NCI-H446 (cell line): ENCODE data around the gene XYLB.

Source experiments
- DNase-seq, 2 experiments: peaks; one replicate each; lab custom pipeline; 2025; lab: John Stamatoyannopoulos, UW

The XYLB gene

DNA sequence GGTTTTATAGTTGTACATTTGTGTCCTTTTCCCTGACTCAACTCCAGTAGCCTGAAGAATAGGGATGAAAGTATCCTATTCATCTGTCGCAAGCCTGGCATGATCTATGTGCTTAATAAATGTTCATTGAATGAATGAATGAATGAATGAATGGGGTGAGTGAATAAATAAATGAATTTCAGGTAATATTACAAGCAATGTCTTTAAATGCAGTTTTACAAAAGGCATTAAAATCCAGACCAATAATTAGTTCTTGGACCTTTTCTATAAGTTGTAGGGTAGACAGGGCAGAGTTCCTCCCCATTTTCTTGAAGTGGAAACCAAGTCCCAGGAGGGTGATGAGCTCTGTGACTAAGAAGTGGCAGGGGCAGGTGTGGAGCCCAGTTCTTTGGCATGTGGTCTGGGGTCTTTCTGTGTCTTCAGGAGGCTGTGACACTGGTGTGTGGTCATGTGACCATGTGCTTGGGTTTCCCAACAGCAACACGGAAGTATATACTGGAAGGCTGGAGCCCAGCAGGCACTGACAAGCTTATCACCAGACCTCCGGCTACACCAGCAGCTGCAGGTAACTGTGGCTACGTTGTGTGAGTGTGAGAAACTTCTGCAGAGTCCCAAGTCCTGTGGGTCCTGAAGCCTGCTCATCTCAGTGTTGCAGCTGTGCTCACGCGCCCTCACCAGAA is 18.3 kb downstream of the XYLB start:
- DNase-seq, result no peak

DNA sequence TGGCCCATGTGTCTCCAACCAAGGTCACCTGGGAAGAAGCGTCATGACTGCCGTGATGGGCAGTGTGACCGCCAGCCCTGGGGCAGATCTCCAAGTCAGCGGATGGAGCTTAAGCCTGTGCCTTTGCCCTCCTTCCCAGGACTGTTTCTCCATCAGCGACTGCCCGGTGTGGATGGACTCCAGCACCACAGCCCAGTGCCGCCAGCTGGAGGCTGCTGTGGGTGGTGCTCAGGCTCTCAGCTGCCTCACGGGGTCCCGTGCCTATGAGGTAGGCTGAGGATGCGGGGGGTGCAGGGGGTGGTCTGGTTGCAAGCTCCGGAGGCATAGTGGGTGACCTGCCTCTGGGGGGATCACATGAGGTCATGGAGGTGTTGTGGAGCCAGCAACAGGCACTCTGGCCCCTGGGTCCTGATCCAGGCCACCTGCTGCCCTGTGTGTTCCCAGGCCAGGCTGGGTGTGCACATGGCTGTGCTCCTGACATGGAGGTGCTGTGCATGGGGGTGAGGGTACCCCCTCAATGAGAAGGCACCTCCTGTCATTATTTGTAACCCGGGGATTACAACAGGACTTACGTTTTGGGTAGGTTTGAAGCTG is 19.0 kb downstream of the XYLB start:
- no peak for DNase-seq

DNA sequence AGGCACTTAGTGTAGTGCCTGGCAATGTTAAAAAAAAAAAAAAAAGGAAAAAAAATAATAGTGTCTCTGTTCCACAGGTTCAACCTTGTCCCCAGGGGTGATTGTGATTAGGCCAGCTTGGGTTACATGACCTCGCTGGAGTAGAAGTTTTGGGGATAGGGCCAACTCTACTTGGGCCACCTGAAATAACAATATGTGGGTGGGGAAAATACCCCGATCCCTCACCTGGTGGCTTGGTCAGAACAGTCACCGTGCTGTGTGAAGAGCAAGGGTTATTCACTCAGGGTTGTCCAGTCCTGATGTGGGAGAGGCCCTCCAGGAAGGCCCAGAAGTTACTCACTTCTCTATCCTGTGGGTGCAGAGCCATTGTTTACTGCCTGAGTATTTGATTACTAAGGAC is 19.5 kb downstream of the XYLB start:
- DNase-seq, result no peak

DNA sequence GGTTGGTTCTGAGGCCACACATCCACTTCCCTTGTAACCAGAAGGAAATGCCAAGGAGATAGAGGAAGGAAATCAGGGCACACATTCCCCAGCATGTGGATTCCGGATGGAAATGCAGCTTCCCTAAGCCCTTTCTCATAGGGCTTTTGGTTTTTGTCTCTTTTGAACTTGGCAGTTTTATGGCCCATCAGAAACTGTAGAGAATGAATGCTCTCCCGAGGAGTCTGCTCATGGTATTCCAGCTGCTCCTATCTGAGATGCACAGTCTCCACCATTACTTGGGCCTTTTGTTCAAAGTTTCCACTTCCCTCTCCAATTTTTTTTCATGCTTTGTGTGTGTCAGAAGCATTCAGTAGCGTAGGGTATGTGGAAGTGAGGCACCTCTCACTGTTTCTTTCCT is 21.2 kb downstream of the XYLB start:
- no peak for DNase-seq

DNA sequence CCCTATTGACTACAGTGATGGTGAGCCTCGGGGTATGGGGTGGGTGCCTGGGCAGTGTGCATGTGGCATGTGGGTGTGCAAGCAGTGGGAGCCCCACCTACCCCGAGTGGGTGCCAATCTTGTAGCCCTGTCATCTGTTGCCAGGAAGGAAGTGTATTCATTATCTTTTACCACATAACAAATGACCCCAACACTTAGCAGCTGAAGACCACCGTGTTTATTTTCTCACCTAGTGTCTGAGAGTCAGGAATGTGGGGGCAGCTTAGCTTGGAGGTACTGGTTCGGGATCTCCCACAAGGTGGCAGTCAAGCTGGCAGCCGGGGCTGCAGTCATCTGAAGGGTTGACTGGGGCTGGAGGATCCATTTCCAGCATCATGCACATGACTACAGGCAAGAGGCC is 21.7 kb downstream of the XYLB start:
- DNase-seq, result no peak

DNA sequence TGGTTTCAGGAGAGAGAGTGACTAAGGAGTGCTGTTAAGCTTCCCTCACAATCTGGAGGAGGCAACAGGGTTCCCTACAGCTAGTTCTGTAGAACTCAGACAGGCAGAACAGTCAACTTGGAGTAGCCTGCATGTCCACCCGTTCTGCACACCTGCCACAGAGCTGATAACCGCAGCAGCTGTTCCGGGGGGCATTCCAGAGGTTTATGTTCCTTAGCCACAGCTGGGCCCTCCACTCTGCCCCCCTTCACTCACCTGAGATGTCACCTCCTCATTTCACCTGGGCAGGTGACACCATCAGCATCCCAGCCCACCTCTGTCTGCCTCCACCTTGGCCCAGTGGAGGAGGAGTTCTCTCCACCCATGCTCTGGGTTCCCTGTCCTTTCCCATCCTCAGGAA is 22.6 kb downstream of the XYLB start:
- no peak for DNase-seq

DNA sequence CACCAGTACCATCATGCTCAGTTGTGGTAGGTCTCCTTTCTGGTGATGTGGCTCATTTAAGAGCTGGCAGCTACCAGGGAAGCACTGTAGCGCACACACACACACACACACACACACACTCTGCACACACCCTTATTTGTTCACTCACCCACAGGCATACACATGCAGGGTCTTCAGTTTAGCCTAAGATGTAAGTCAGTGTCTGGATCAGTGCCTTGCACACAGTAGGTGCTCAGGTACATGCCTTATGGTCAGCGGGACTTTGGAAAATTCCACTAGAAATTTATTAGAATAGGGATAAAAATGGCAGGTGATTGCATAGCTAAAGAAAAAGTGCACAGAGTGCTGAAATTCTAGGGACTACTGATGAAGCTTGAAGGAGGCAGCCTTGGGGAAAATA is 23.6 kb downstream of the XYLB start:
- DNase-seq, result no peak

DNA sequence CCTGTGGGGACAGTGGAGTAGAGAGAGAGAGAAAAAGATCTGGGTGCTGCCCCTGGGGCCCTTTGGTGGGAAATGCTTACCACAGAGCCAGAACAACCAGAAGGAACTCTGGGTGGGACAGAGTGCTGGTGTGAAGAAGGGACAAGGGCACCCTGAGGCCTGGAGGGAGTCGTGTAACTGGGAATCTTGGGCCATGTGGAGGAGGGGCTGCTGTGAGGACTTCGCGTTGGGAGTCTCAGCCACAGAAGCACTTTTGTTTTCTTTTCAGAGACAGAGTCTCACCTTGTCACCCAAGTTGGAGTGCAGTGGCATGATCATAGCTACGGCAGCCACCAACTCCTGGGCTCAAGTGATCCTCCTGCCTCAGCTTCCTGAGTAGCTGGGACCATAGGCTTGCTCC is 24.3 kb downstream of the XYLB start:
- no peak for DNase-seq

DNA sequence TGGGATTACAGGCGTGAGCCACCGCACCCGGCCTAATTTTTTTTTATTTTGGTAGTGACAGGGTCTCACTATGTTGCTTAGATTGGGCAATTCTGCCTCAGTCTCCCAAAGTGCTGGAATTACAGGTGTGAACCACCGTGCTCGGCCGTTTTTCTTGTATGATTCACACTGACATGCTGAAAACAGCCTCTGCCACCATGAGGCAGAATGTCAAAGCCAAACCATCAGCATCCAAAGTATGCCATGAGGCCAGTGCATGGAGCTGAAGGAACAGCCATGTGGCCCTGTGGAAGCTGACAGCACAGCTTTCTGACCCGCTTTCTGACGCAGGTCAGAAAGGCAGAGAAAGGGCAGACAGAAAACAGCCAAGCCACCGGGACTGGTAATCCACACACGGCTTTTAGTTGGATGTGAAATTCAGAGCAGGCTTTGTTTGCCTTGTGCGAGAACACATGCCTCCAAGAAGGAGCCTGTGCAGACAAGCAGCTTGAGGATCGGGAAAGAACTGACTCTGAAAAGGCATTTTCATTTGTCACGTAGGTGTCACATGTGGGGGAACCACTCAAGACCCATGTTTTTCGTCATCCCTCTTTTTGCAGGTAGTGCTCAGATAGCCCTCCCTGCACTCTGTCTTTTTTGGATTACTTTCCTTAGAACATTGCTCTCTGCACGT is 25.1 kb downstream of the XYLB start:
- no peak for DNase-seq

DNA sequence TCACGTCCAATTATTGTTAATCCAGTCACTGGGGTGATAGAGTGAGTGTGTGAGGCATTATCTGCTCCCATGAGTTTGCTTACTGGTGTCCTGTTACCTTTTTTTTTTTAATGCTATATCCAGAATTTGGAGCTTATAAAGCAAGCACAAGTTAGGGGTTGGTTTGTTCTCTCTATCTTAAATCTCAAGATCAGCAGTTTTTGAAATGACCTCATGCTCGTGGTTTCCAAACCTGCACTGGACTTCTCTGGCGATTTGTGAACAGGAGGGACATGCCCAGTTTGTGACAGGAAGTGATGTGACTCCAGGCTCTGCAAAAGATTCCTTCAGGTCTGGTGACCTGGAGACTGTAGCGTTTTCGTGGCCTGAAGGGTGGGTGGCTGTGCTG is 25.6 kb downstream of the XYLB start:
- DNase-seq, result no peak

DNA sequence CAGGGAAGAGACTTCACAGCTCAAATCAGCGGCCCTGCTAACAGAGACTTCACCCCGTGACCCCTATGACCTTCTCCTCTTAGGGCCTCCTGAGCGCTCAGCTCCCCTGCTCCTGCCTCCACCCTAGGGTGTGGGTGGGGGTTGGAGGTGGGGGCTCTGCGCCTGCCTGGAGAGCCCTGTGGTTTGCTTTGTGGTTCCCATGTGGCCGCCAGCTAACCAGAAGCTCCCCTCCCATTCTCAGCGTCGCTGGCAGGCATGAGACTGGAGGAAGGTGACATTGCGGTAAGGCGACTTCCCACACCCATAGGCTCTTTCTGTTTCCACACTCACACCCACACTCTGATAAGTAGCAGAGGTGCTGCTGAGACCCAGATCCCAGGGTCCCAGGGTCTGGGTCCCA is 27.6 kb downstream of the XYLB start:
- no peak for DNase-seq

DNA sequence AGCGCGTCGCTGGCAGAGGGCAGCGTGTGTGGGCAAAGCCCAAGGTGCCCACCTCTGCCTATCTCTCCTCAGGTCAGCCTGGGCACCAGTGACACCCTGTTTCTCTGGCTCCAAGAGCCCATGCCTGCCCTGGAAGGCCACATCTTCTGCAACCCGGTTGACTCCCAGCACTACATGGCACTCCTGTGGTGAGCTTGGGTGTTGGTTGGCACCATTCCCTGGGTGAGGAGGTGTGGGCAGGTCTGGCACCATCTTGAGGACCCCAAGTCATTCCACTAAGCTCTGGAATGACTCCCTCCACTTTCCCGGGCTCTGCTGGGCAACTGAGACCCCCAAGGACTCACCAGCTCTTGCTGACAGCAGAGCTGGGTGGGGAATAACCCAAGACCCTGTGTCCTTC is 28.5 kb downstream of the XYLB start:
- no peak for DNase-seq

DNA sequence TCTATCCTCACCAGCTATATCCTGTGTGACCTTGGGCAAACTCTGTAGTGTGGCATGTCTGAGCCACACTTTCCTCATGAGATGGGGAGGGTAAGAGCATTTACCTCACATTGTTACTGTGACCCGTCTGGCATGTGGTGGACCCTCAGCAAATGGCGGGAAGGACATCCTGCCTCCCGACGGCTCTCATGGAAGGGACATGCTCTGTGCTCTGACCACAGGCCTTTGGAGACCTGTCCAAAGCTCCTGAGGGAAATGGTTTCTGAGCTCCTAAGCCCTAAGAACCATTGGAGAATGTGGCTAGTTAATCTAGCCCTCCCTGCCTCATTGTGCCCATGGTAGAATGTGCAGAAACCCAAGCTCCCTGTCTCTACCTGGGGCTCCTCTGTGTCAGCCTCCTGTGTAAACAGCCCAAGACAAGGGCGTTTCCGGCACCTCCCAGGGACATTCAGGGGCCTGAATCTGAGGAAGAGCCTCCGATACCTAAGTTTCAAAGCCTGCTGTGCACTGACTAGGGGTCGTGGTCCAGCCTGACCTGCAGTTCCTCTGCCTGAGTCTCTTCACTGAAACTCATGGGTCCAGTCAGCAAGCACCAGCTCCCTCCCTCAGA is 29.0 kb downstream of the XYLB start:
- no peak for DNase-seq

DNA sequence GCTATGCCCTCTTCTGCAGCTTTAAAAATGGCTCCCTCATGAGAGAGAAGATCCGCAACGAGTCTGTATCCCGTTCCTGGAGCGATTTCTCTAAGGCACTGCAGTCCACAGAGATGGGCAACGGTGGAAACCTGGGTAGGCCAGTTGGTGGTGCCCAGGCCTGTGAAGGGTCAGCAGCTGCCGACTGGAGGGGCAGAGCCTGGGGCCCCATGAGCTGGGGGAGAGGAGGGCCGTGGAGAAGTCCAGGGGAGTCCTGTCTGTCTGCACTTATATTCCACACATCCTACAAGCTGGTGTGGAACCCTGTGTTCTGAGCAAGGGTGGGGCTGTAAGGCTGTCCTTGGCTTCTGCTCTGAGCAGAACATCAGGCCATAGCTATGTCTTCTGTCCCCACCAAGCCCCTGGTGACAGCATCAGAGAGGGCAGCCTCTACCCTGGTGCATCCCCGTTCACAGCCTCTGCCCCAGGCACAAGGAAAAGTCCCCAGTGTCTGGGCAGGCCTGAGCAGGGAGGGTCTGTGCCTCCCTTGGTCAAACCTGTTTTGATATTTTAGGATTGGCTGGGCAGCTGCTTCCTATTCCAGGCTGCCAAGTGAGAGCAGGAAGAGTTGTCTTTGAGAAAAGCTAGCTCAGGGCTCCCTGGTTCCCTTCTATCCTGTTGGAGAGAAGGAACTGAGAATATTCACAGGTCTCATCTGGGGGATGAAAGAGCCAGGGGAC is 29.7 kb downstream of the XYLB start:
- no peak for DNase-seq

DNA sequence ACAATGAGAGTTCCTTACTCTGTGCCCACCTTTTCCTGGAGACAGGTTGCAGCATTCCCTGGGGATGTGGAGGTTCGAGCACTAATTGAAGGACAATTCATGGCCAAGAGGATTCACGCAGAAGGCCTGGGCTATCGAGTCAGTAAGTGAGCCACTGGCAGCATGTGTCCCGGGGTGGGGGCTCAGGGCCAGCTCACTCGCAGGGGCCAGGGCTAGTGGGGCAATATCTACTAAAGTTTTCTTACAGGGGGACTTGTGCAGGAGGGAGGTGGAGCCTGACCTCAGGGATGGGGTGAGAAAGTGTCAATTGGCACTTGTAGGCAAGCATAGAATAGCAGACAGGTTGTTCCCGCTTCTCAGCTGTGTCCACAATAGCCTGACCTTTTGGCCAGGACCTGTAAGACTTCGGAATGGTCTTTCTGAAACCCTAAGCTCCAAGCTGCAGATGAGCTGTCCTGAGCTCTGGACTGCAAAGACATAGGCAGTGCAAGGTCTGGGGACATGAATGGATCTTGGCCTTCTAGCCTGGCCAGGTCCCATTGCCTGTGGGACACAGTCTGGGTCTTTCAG is 32.7 kb downstream of the XYLB start:
- DNase-seq, result no peak

DNA sequence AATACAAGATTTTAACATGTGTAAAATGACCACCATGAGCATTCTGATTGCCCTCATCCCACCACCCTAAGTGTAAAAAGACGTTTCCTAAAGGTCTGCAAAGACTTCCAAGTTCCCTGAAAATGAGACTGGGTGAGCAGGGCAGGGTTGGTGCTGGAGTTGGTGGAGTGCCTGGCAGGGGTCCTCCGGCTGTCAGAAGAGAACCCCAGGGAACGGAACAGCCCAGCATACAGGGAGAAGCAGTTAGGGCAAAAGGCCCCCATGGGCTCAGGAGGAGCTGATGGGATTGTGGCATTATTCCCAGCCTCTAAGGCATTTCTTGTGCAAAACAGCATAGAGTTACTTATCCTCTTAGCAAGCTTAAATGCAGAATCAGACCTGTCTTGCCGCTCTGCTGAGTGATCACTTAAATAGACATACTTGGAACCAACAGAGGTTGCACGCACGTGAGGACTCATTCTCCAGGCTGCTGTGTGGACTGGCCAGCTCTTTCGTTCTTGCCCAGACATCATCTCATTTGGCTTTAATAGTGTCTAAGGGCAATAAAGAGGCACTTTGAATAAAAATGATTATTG is 36.0 kb downstream of the XYLB start:
- no peak for DNase-seq

DNA sequence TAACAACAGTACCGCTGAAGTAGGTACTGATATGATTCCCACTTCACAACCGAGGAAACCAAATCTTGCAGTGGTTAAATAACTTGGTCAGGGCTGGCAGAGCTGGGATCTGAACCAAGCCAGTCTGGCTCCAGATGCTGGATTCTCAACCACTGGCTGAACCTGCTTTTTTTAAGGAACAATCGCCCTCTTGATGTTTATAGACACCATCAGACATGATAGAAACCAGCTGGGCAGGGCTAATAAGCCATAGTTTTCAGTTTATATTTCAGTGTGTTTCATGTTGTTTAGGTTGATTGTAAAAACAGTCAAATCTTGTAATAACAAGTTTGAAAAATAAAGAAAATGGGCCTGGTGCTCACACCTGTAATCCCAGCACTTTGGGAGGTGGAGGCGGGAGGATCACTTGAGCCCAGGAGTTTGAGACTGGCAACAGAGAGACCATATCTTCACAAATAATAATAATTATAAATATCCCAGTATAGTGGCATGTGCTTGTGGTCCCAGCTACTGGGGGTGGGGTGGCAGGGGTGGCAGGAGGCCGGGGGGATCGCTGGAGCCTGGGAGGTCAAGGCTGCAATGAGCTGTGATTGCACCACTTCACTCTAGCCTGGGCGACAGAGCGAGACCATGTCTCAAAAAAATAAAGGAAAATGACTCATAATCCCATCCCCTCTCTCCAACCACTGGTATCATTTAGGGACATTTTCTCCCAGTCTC is 36.7 kb downstream of the XYLB start:
- DNase-seq, result no peak

DNA sequence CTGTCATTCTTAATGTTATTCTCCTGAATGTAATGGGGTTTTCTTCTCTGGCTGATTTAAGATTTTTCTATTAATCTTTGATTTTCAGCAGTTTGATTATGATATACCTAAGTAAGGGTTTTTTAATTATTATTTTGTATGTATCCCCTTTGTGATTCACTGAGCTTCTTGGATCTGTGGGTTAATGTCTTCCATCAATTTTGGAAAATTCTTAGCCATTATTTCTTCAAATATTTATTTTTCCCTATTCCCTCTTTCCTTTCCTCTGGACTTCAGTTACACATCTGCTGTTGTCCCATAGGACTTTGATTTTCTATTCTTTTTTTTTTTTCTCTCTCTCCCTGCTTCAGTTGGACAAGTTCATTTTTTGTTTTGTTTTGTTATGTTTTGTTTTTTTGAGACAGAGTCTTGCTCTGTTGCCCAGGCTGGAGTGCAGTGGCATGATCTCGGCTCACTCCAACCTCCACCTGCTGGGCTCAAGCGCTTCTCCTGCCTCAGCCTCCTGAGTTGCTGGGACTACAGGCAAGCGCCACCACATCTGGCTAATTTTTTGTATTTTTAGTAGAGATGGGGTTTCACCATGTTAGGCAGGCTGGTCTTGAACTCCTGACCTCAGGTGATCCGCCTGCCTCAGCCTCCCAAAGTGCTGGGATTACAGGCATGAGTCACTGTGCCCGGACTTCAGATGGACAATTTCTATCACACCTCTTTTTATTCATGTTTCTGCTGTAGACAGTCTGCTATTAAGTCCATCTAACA is 40.6 kb downstream of the XYLB start:
- DNase-seq, result no peak

DNA sequence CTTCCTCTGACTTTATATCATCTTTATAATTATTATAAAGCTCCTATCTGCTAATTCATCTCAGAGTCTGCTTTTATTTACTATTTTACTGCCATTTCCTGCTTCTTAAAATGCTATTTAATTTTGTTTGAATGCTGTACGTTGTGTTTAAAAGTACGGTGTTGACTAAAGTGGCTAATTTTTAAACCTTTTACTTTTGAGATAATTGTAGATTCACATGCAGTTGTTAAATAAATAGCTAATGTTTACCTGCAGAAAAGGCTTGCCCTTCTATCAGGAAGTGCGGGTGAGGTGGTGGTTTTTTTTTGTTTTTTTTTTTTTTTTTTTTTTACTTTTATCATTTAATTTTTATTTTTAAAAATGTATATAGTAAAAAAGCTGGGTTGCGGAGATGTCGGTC is 41.3 kb downstream of the XYLB start:
- no peak for DNase-seq

DNA sequence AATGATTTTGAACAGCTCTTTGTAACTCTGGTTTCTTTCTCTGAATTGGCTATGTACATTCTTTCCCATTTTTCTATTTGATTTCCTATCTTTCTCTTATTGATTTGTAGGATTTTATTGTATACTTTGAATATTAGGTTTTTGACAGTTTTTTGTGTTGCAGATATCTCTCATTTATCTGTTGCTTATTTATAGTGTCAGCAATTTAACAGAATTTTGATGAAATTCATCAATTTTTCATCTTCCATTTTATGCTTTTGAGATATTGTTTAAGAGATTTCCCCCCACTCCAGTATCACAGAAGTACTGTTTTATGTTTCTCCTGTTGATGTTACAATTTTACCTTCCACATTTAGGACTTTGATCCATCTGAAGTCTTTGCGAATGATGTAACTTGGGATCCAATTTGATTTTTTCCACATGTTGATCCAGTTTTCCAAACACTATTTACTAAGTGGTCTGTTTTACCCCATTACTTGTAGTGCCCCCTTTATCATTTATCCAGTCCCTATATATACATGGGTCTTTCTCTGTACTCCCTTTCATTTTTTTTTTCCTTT is 46.1 kb downstream of the XYLB start:
- no peak for DNase-seq
